ENCODE data around the gene CTNNA3.

CTNNA3 gene

DNA sequence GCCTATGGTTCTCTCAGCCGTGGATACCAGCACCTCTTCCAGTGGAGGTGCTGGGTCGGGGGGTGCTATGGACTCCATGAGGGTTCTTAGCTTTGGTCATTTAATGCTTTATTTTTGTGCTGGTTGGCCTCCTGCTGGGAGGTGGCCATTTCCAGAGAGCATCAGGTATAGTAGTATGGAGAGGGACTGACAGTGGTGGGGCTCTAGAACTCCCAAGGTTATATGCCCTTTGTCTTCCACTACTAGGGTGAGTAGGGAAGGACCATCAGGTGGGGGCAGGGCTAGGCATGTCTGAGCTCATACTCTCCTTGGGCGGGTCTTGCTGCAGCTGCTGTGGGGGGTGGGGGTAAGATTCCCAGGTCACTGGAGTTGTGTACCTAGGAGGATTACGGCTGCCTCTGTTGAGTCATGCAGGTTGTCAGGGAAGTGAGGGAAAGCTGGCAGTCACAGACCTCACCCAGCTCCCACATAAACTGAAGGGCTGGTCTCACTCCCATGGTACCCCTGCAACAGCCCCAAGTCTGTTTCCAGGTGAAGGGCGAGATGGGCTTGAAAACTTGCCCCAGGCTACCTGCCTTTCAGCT, 1533.3 kb downstream of the CTNNA3 start:
- no peak overlapping the region for H3K9ac ChIP-seq

DNA sequence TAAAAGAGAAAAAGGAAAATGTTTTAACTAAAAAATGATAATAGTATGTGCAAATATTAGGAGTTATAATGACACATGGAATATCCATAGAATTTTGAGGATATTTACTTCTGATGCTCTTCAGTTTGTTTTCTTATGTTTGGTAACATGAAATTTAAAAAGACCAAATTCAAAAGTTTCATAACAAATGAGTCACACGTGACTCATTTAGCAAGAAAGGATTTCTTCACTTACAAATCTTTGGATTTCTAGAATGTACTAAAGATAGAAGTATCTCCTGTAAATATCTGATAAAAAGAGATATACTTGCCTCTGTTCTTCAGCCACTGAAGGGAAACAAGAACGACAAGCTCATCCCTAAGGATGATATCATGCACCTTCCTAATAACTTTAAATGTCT, 1544.6 kb downstream of the CTNNA3 start:
- H3K4me1 ChIP-seq = no peaks in the 10 kb centered on the region
- H3K4me2 ChIP-seq (ENCODE audit: low read length) = no peak overlapping the region
- H3K27ac ChIP-seq = no peak overlapping the region
- TF ChIP-seq, protein P1, sequence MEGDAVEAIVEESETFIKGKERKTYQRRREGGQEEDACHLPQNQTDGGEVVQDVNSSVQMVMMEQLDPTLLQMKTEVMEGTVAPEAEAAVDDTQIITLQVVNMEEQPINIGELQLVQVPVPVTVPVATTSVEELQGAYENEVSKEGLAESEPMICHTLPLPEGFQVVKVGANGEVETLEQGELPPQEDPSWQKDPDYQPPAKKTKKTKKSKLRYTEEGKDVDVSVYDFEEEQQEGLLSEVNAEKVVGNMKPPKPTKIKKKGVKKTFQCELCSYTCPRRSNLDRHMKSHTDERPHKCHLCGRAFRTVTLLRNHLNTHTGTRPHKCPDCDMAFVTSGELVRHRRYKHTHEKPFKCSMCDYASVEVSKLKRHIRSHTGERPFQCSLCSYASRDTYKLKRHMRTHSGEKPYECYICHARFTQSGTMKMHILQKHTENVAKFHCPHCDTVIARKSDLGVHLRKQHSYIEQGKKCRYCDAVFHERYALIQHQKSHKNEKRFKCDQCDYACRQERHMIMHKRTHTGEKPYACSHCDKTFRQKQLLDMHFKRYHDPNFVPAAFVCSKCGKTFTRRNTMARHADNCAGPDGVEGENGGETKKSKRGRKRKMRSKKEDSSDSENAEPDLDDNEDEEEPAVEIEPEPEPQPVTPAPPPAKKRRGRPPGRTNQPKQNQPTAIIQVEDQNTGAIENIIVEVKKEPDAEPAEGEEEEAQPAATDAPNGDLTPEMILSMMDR (IDR thresholded peaks at IDR 0.05) = no peak
- H3K4me3 ChIP-seq (ENCODE audit: low read depth, low read length) = no peak overlapping the region
- H2AFZ ChIP-seq = no peak overlapping the region
- no peaks in the 10 kb centered on the region for H3K79me2 ChIP-seq
- H3K36me3 ChIP-seq (ENCODE audit: control insufficient read depth, insufficient read depth, low read length) = no peaks in the 10 kb centered on the region
- H3K9ac ChIP-seq = no peak overlapping the region
- H3K27me3 ChIP-seq (ENCODE audit: control insufficient read depth, insufficient read depth, low read length) = no peaks in the 10 kb centered on the region
- H3K9me3 ChIP-seq (ENCODE audit: control insufficient read depth, low read length) = no peaks in the 10 kb centered on the region

More for the DNA sequence above, 1533.3 kb downstream of the CTNNA3 start:
- Histone ChIP-seq H3K36me3 (ENCODE audit: control insufficient read depth, insufficient read depth, low read length) (no peaks in the 10 kb centered on the region), H3K9me3 (ENCODE audit: control insufficient read depth, low read length) (no peaks in the 10 kb centered on the region), H3K27me3 (ENCODE audit: control insufficient read depth, insufficient read depth, low read length) (no peaks in the 10 kb centered on the region), H3K4me3 (ENCODE audit: low read depth, low read length) (no peak overlapping the region), H3K27ac (no peak overlapping the region), H3K79me2 (no peaks in the 10 kb centered on the region), H3K4me2 (ENCODE audit: low read length) (no peak overlapping the region), H2AFZ (no peak overlapping the region), H3K4me1 (no peaks in the 10 kb centered on the region)
- TF ChIP-seq, protein P1 (IDR thresholded peaks at IDR 0.05) = no peak

DNA sequence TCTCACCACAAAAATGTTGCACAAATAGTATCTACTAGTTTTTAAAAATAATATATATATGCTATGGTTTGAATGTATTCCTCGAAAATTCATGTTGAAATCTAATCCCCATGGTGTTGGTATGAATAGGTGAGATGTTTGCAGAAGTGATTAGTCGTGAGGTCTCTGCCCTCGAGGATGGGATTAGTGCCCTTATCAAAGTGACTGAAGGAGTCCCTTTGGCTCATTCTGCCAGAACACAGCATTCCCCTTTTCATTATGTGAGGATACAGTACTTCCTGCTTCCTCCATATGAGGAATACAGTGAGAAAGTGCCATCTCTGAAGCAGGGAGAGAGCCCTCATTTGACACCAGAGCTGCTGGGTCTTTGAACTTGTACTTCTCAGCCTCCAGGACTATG, 1547.7 kb downstream of the CTNNA3 start:
- Histone ChIP-seq H3K27me3 (ENCODE audit: control insufficient read depth, insufficient read depth, low read length) (no peaks in the 10 kb centered on the region), H3K4me1 (no peaks in the 10 kb centered on the region), H2AFZ (no peak overlapping the region), H3K9me3 (ENCODE audit: control insufficient read depth, low read length) (no peaks in the 10 kb centered on the region), H3K27ac (no peak overlapping the region), H3K79me2 (no peaks in the 10 kb centered on the region), H3K9ac (no peak overlapping the region), H3K36me3 (ENCODE audit: control insufficient read depth, insufficient read depth, low read length) (no peaks in the 10 kb centered on the region), H3K4me3 (ENCODE audit: low read depth, low read length) (no peak overlapping the region), H3K4me2 (ENCODE audit: low read length) (no peak overlapping the region)
- TF ChIP-seq, protein P1 (IDR thresholded peaks at IDR 0.05) = no peak

DNA sequence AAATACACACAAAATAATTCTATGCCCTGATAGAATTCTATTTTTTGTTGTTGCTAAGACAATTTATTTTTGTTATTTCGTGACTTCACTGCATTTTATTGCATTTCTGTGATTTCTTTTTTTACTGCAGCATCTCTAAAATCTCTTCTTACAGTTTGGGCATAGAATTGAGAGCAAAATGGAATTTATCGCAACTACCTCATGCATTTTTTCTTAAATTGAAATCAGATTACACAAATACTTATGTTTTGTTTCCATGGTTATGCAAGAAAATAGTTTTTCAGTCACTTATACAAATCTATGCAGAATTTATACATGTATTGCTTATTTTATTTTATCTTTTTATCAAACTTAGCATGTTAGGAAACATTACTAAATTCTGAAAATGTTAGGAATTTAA, 1552.0 kb downstream of the CTNNA3 start:
- Histone ChIP-seq H3K9ac (no peak overlapping the region), H2AFZ (no peak overlapping the region), H3K27me3 (ENCODE audit: control insufficient read depth, insufficient read depth, low read length) (no peaks in the 10 kb centered on the region), H3K27ac (no peak overlapping the region), H3K4me2 (ENCODE audit: low read length) (no peak overlapping the region), H3K9me3 (ENCODE audit: control insufficient read depth, low read length) (no peaks in the 10 kb centered on the region), H3K36me3 (ENCODE audit: control insufficient read depth, insufficient read depth, low read length) (no peaks in the 10 kb centered on the region), H3K4me3 (ENCODE audit: low read depth, low read length) (no peak overlapping the region), H3K4me1 (no peaks in the 10 kb centered on the region), H3K79me2 (no peaks in the 10 kb centered on the region)
- TF ChIP-seq, protein P1 (IDR thresholded peaks at IDR 0.05) = no peak

DNA sequence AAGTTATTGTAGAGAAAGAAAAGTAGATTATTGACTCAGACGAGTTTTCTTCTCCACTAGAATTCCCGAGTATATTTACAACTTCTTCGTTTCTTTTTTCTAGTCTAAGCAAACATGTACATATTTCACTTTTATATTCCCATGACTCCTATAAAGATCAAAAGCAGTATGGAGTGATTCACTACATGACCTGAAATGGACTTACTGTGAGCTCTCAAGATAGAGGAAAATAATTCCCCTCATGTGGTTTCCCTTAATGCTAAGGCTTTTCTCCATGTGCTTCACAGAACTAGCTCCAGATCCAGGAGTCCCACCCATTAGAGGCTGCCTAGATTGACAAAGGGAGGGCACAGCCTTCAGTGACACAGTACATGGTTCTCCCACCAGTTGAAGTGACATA, 1593.2 kb downstream of the CTNNA3 start:
- no peaks in the 10 kb centered on the region for H3K36me3 ChIP-seq (ENCODE audit: control insufficient read depth, insufficient read depth, low read length)
- H3K4me2 ChIP-seq (ENCODE audit: low read length) = no peak overlapping the region
- no peak overlapping the region for H2AFZ ChIP-seq
- TF ChIP-seq, protein P1 (IDR thresholded peaks at IDR 0.05) = no peak
- H3K9me3 ChIP-seq (ENCODE audit: control insufficient read depth, low read length) = no peaks in the 10 kb centered on the region
- H3K27me3 ChIP-seq (ENCODE audit: control insufficient read depth, insufficient read depth, low read length) = no peaks in the 10 kb centered on the region
- H3K79me2 ChIP-seq = no peaks in the 10 kb centered on the region
- H3K4me3 ChIP-seq (ENCODE audit: low read depth, low read length) = no peak overlapping the region
- no peaks in the 10 kb centered on the region for H3K4me1 ChIP-seq
- no peak overlapping the region for H3K27ac ChIP-seq
- no peak overlapping the region for H3K9ac ChIP-seq

Measured in parathyroid adenoma (tissue), 2 donors.